SK-N-SH treated with all-trans-retinoic acid at 6 μM for 48 hours (cell line): ENCODE results near the gene ZNF831.

ENCODE experiments used
- ATAC-seq: fragments of 200-7000 bp; cut with Tn5 transposase; 3 replicates; pipeline ENCODE4 v1.9.1; 2020; ENCODE audit warnings: mild to moderate bottlenecking, moderate library complexity
- ARNTL ChIP-seq: fragments of 450-650 bp; formaldehyde crosslinking; IDR thresholded peaks from 2 replicates; pipeline ENCODE4 v1.5.0; 2020; ENCODE audit warnings: low read depth, mild to moderate bottlenecking, moderate library complexity, borderline replicate concordance
- BACH2 ChIP-seq: fragments of 250-450 bp; sonication (Bioruptor Pico); IDR thresholded peaks from 2 replicates; pipeline ENCODE4 v1.9.0; 2021; ENCODE audit warnings: mild to moderate bottlenecking, borderline replicate concordance
- CSDC2 ChIP-seq: fragments of 250-450 bp; sonication (Bioruptor Pico); IDR thresholded peaks from 2 replicates; pipeline ENCODE4 v1.5.0; 2020; ENCODE audit warnings: mild to moderate bottlenecking, moderate library complexity
- PPARA ChIP-seq: fragments of 250-450 bp; sonication (Bioruptor Pico); IDR thresholded peaks from 2 replicates; pipeline ENCODE4 v1.5.0; 2020; ENCODE audit warnings: mild to moderate bottlenecking, borderline replicate concordance
- RARB ChIP-seq: fragments of 250-450 bp; sonication (Bioruptor Pico); IDR thresholded peaks from 2 replicates; pipeline ENCODE4 v1.8.0; 2021; ENCODE audit warnings: mild to moderate bottlenecking, moderate library complexity
- SNAI2 ChIP-seq: fragments of 250-450 bp; sonication (Bioruptor Pico); IDR thresholded peaks from 2 replicates; pipeline ENCODE4 v1.5.0; 2020; ENCODE audit warnings: mild to moderate bottlenecking, moderate library complexity
- TCF4 ChIP-seq: fragments of 250-450 bp; sonication (Bioruptor Pico); IDR thresholded peaks from 2 replicates; pipeline ENCODE4 v1.8.0; 2021; ENCODE audit warnings: mild to moderate bottlenecking, moderate library complexity, borderline replicate concordance
- TOX ChIP-seq: fragments of 250-450 bp; sonication (Bioruptor Pico); IDR thresholded peaks from 2 replicates; pipeline ENCODE4 v1.8.0; 2021; ENCODE audit warnings: mild to moderate bottlenecking, moderate library complexity, borderline replicate concordance
- ZC3H10 ChIP-seq: fragments of 250-450 bp; sonication (Bioruptor Pico); IDR thresholded peaks from 2 replicates; pipeline ENCODE4 v1.5.1; 2021; ENCODE audit warnings: mild to moderate bottlenecking, moderate library complexity
- ZFP3 ChIP-seq: fragments of 250-450 bp; sonication (Bioruptor Pico); IDR thresholded peaks from 2 replicates; pipeline ENCODE4 v1.5.0; 2020; ENCODE audit warnings: mild to moderate bottlenecking, moderate library complexity
- ZFP30 ChIP-seq: fragments of 450-650 bp; formaldehyde crosslinking; IDR thresholded peaks from 2 replicates; pipeline ENCODE4 v1.5.0; 2022; ENCODE audit warnings: mild to moderate bottlenecking, moderate library complexity
- ZNF565 ChIP-seq: fragments of 450-650 bp; formaldehyde crosslinking; conservative IDR thresholded peaks from 2 replicates; pipeline ENCODE4 v1.5.0; 2020; ENCODE audit warnings: low read depth, mild to moderate bottlenecking, moderate library complexity
- ZNF70 ChIP-seq: fragments of 450-650 bp; formaldehyde crosslinking; IDR thresholded peaks from 2 replicates; pipeline ENCODE4 v1.5.0; 2020; ENCODE audit warnings: mild to moderate bottlenecking, moderate library complexity
- ZNF8 ChIP-seq: fragments of 450-650 bp; formaldehyde crosslinking; IDR thresholded peaks from 2 replicates; pipeline ENCODE4 v1.5.0; 2020; ENCODE audit warnings: mild to moderate bottlenecking, moderate library complexity
- TF ChIP-seq, protein P1 (sequence below): fragments of 250-450 bp; sonication (Bioruptor Pico); IDR thresholded peaks from 2 replicates; pipeline ENCODE4 v1.5.1; 2020; ENCODE audit warnings: low read depth, mild to moderate bottlenecking, moderate library complexity
- TF ChIP-seq, protein P2 (sequence below): fragments of 250-450 bp; sonication (Bioruptor Pico); IDR thresholded peaks from 2 replicates; pipeline ENCODE4 v1.5.0; 2020; ENCODE audit warnings: mild to moderate bottlenecking, moderate library complexity
- TF ChIP-seq, protein P3 (sequence below): fragments of 250-450 bp; sonication (Bioruptor Pico); IDR thresholded peaks from 2 replicates; pipeline ENCODE4 v1.8.0; 2020; ENCODE audit warnings: mild to moderate bottlenecking, moderate library complexity, borderline replicate concordance
- TF ChIP-seq, protein P4 (sequence below): fragments of 250-450 bp; sonication (Bioruptor Pico); IDR thresholded peaks from 2 replicates; pipeline ENCODE4 v1.8.0; 2021; ENCODE audit warnings: low read depth, mild to moderate bottlenecking, moderate library complexity, borderline replicate concordance

ZNF831 gene

DNA sequence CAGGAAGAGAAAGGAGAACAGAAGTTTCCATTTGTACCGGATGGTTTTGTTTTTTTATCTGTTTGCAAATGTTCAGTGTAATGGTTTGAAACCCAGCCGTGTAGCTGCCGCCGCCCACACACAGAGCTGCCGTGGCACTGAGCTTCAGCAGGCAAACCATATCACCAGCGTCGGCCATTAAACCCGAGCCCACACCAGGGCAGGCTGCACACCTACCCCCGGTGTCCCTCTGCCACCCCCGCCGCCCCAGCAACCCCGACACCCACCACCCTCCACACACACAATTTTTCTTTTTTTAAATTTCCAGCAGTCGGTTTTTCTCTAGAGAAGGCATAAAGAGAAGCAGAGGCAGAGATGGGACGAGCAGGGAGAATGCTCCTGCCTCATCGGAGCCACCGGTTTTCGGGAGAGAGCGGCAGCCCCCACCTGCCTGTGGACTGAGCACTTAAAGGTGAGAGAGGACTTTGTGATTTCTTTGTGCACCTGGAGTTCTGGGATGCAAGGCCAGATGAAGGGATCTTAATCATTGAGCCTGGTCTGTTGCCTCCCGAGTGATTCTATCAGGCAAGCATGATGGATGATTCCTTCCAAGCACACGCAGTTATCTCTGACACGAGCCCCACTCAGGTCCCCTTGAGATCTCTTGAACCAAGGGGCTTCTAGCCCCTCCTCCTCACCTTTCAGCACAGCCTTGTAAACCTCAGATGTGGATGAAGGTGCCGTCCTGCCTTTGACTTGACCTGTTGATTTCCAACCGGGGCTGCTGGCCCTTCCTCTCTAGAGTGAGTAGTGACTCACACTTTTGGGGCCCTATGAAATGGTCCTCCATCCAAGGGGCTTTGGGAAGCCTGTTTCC is 17.5 kb upstream of the ZNF831 start:
- no peak for ATAC-seq
- TF ChIP-seq ZNF70 (CRISPR knock-in tag): no peak
- TF ChIP-seq ZNF565 (CRISPR knock-in tag): no peak
- no peak for TF ChIP-seq ZFP30
- no peak for TF ChIP-seq ZFP3
- TF ChIP-seq, protein P1, sequence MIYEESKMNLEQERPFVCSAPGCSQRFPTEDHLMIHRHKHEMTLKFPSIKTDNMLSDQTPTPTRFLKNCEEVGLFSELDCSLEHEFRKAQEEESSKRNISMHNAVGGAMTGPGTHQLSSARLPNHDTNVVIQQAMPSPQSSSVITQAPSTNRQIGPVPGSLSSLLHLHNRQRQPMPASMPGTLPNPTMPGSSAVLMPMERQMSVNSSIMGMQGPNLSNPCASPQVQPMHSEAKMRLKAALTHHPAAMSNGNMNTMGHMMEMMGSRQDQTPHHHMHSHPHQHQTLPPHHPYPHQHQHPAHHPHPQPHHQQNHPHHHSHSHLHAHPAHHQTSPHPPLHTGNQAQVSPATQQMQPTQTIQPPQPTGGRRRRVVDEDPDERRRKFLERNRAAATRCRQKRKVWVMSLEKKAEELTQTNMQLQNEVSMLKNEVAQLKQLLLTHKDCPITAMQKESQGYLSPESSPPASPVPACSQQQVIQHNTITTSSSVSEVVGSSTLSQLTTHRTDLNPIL (CRISPR knock-in tag): no peak
- TF ChIP-seq, protein P2, sequence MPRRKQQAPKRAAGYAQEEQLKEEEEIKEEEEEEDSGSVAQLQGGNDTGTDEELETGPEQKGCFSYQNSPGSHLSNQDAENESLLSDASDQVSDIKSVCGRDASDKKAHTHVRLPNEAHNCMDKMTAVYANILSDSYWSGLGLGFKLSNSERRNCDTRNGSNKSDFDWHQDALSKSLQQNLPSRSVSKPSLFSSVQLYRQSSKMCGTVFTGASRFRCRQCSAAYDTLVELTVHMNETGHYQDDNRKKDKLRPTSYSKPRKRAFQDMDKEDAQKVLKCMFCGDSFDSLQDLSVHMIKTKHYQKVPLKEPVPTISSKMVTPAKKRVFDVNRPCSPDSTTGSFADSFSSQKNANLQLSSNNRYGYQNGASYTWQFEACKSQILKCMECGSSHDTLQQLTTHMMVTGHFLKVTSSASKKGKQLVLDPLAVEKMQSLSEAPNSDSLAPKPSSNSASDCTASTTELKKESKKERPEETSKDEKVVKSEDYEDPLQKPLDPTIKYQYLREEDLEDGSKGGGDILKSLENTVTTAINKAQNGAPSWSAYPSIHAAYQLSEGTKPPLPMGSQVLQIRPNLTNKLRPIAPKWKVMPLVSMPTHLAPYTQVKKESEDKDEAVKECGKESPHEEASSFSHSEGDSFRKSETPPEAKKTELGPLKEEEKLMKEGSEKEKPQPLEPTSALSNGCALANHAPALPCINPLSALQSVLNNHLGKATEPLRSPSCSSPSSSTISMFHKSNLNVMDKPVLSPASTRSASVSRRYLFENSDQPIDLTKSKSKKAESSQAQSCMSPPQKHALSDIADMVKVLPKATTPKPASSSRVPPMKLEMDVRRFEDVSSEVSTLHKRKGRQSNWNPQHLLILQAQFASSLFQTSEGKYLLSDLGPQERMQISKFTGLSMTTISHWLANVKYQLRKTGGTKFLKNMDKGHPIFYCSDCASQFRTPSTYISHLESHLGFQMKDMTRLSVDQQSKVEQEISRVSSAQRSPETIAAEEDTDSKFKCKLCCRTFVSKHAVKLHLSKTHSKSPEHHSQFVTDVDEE (CRISPR knock-in tag): no peak
- no peak for TF ChIP-seq CSDC2
- TF ChIP-seq, protein P3, sequence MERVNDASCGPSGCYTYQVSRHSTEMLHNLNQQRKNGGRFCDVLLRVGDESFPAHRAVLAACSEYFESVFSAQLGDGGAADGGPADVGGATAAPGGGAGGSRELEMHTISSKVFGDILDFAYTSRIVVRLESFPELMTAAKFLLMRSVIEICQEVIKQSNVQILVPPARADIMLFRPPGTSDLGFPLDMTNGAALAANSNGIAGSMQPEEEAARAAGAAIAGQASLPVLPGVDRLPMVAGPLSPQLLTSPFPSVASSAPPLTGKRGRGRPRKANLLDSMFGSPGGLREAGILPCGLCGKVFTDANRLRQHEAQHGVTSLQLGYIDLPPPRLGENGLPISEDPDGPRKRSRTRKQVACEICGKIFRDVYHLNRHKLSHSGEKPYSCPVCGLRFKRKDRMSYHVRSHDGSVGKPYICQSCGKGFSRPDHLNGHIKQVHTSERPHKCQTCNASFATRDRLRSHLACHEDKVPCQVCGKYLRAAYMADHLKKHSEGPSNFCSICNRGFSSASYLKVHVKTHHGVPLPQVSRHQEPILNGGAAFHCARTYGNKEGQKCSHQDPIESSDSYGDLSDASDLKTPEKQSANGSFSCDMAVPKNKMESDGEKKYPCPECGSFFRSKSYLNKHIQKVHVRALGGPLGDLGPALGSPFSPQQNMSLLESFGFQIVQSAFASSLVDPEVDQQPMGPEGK: no peak
- TF ChIP-seq TOX (CRISPR knock-in tag): no peak
- no peak for TF ChIP-seq PPARA (CRISPR knock-in tag)
- no peak for TF ChIP-seq ZNF8
- TF ChIP-seq ZC3H10 (CRISPR knock-in tag): no peak
- no peak for TF ChIP-seq SNAI2 (CRISPR knock-in tag)
- TF ChIP-seq ARNTL (CRISPR knock-in tag): no peak
- TF ChIP-seq TCF4: no peak
- no peak for TF ChIP-seq RARB (CRISPR knock-in tag)
- TF ChIP-seq, protein P4, sequence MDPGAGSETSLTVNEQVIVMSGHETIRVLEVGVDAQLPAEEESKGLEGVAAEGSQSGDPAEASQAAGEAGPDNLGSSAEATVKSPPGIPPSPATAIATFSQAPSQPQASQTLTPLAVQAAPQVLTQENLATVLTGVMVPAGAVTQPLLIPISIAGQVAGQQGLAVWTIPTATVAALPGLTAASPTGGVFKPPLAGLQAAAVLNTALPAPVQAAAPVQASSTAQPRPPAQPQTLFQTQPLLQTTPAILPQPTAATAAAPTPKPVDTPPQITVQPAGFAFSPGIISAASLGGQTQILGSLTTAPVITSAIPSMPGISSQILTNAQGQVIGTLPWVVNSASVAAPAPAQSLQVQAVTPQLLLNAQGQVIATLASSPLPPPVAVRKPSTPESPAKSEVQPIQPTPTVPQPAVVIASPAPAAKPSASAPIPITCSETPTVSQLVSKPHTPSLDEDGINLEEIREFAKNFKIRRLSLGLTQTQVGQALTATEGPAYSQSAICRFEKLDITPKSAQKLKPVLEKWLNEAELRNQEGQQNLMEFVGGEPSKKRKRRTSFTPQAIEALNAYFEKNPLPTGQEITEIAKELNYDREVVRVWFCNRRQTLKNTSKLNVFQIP (CRISPR knock-in tag): no peak
- no peak for TF ChIP-seq BACH2 (CRISPR knock-in tag)

DNA sequence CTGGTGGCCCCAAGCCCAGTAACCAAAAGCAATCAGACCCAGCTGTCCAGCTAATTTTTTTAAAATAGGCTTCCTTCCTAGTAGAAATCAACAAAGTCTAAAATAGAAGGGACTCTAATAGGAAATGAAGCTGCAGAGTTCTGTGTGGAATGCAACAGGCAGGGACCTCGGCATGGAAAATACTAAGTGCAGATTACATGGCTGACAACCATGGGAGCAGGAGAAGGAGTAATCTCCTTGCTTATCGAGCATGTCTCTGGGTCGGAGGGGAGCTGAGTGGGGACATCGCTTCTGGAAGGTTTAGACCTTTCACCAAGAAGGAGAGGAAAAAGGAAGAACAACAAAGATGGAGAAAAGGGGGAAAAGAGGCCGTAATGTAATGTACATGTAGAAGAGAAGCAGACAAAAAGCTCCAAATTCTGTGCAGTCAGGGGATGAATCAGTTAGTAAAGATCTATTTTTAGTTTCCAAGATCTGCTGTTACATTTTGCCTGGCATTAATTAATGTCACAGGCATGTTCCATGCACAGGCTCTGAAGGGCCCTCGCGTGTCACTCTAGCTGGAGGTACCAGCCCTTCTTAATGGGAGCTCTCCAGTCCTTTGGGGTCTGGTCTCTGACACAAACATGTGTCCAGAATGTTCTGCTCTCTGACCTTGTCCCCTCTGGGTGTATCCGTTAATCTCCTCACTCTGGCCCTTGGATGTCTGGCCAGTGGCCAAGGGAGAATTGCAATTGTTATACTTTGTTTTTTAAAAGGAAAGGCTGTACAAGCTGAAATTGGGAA is 16.6 kb upstream of the ZNF831 start:
- no peak; the same call in 2 of the 3 replicates for ATAC-seq

More for the DNA sequence above, 16.6 kb upstream of the ZNF831 start:
- no peak for TF ChIP-seq ZNF8
- TF ChIP-seq SNAI2 (CRISPR knock-in tag): no peak
- TF ChIP-seq ZNF565 (CRISPR knock-in tag): no peak
- TF ChIP-seq ZC3H10 (CRISPR knock-in tag): no peak
- TF ChIP-seq ZNF70 (CRISPR knock-in tag): no peak
- TF ChIP-seq, protein P2 (CRISPR knock-in tag): no peak
- TF ChIP-seq ZFP3: no peak
- TF ChIP-seq, all 23 proteins: peak for 0
